ENCODE data around the gene RBBP6.
A peak's percentile ranks its signal among the peaks of the same experiment; 100 is the strongest.
"Not testable (repeated sequence)": the region's sequence is repeated elsewhere in the genome, so short reads cannot be mapped to it uniquely, and the experiment has no call there.

Gene RBBP6, protein sequence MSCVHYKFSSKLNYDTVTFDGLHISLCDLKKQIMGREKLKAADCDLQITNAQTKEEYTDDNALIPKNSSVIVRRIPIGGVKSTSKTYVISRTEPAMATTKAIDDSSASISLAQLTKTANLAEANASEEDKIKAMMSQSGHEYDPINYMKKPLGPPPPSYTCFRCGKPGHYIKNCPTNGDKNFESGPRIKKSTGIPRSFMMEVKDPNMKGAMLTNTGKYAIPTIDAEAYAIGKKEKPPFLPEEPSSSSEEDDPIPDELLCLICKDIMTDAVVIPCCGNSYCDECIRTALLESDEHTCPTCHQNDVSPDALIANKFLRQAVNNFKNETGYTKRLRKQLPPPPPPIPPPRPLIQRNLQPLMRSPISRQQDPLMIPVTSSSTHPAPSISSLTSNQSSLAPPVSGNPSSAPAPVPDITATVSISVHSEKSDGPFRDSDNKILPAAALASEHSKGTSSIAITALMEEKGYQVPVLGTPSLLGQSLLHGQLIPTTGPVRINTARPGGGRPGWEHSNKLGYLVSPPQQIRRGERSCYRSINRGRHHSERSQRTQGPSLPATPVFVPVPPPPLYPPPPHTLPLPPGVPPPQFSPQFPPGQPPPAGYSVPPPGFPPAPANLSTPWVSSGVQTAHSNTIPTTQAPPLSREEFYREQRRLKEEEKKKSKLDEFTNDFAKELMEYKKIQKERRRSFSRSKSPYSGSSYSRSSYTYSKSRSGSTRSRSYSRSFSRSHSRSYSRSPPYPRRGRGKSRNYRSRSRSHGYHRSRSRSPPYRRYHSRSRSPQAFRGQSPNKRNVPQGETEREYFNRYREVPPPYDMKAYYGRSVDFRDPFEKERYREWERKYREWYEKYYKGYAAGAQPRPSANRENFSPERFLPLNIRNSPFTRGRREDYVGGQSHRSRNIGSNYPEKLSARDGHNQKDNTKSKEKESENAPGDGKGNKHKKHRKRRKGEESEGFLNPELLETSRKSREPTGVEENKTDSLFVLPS (N-terminal part only)

GRCh38 chr16:24539295-24539849 lies at the start of gene RBBP6:
TSS of gene RBBP6 (plus strand) at chr16:24539566. CDS start at chr16:24540627, 1,061 bp downstream.
- Histone ChIP-seq H3K4me3 (ENCODE audit: low read length) (peak within 1 kb of the TSS; percentile 84), H3K9me3 (ENCODE audit: control insufficient read depth, low read depth, low read length) (no peaks in the 10 kb centered on the region), H3K9ac (ENCODE audit: low read length) (peak within 1 kb of the TSS; percentile 90), H3K36me3 (ENCODE audit: control insufficient read depth, low read depth, low read length) (peaks cover 5% of the 10 kb centered on the region), H3K4me1 (ENCODE audit: control insufficient read depth, low read depth, low read length) (peaks cover 16% of the 10 kb centered on the region), H3K27ac (ENCODE audit: low read length) (peak within 1 kb of the TSS; percentile 72), H3K27me3 (ENCODE audit: control insufficient read depth, insufficient read depth, low read length) (no peaks in the 10 kb centered on the region)

GRCh38 chr16:24490866-24491265 lies 48.5 kb upstream of the RBBP6 start:
- Histone ChIP-seq H3K36me3 (ENCODE audit: control insufficient read depth, low read depth, low read length) (no peaks in the 10 kb centered on the region), H3K9me3 (ENCODE audit: control insufficient read depth, low read depth, low read length) (no peaks in the 10 kb centered on the region), H3K27me3 (ENCODE audit: control insufficient read depth, insufficient read depth, low read length) (peaks cover 12% of the 10 kb centered on the region), H3K9ac (ENCODE audit: low read length) (no peak overlapping the region), H3K4me1 (ENCODE audit: control insufficient read depth, low read depth, low read length) (no peaks in the 10 kb centered on the region), H3K27ac (ENCODE audit: low read length) (no peak overlapping the region), H3K4me3 (ENCODE audit: low read length) (no peak overlapping the region)

GRCh38 chr16:24491731-24492130 lies 47.6 kb upstream of the RBBP6 start:
- Histone ChIP-seq H3K36me3 (ENCODE audit: control insufficient read depth, low read depth, low read length) (no peaks in the 10 kb centered on the region), H3K4me1 (ENCODE audit: control insufficient read depth, low read depth, low read length) (no peaks in the 10 kb centered on the region), H3K4me3 (ENCODE audit: low read length) (no peak overlapping the region), H3K9me3 (ENCODE audit: control insufficient read depth, low read depth, low read length) (no peaks in the 10 kb centered on the region), H3K27ac (ENCODE audit: low read length) (no peak overlapping the region), H3K9ac (ENCODE audit: low read length) (no peak overlapping the region), H3K27me3 (ENCODE audit: control insufficient read depth, insufficient read depth, low read length) (peaks cover 5% of the 10 kb centered on the region)

DNA sequence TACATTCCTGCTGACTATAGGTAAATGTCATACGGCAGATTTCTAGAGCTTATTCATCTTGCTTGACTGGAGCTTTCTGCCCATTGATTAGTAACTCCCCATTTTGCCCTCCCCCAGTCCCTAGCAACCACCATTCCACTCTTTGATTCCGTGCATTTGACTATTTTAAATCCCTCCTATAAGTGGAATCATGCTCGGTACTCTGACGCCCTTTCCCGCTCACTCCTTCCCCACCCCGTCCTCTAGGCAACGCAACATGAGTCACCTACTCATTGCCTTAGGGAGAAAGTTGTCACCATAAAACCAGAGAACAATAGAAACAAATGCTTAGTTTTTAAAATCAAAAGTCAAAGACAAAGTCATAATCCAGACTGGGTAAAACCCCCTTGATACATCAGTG lies 45.5 kb upstream of the RBBP6 start:
- Histone ChIP-seq H3K27me3 (ENCODE audit: control insufficient read depth, insufficient read depth, low read length) (no peaks in the 10 kb centered on the region), H3K4me1 (ENCODE audit: control insufficient read depth, low read depth, low read length) (no peaks in the 10 kb centered on the region), H3K9ac (ENCODE audit: low read length) (no peak overlapping the region), H3K27ac (ENCODE audit: low read length) (no peak overlapping the region), H3K4me3 (ENCODE audit: low read length) (no peak overlapping the region), H3K9me3 (ENCODE audit: control insufficient read depth, low read depth, low read length) (no peaks in the 10 kb centered on the region), H3K36me3 (ENCODE audit: control insufficient read depth, low read depth, low read length) (no peaks in the 10 kb centered on the region)

DNA sequence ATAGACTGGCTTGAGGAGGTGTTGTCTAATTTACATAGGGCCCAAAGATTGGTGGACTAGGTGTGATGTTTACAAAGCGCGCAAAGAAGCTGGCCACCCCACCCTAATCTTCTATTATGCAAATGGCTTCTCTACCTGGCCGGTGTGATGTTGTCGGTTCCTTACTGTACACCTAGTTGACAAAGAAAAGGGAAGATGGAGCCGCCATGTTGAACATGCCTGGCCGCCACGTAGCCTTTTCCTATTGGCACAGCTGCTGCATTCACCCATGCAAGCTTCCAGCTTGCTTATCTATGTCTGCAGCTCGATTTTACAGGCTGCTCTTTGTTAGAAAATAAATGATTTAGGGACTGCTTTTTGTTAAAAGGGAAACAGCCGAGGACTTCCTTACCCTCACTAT lies 44.2 kb upstream of the RBBP6 start:
- H3K9ac ChIP-seq (ENCODE audit: low read length); H3K36me3 ChIP-seq (ENCODE audit: control insufficient read depth, low read depth, low read length); H3K4me3 ChIP-seq (ENCODE audit: low read length); H3K4me1 ChIP-seq (ENCODE audit: control insufficient read depth, low read depth, low read length); H3K27ac ChIP-seq (ENCODE audit: low read length); H3K9me3 ChIP-seq (ENCODE audit: control insufficient read depth, low read depth, low read length); H3K27me3 ChIP-seq (ENCODE audit: control insufficient read depth, insufficient read depth, low read length): not testable (repeated sequence)

GRCh38 chr16:24497440-24497839 lies 41.9 kb upstream of the RBBP6 start:
- Histone ChIP-seq H3K27ac (ENCODE audit: low read length) (no peak overlapping the region), H3K9me3 (ENCODE audit: control insufficient read depth, low read depth, low read length) (no peaks in the 10 kb centered on the region), H3K9ac (ENCODE audit: low read length) (no peak overlapping the region), H3K36me3 (ENCODE audit: control insufficient read depth, low read depth, low read length) (no peaks in the 10 kb centered on the region), H3K4me1 (ENCODE audit: control insufficient read depth, low read depth, low read length) (peaks cover 3% of the 10 kb centered on the region), H3K4me3 (ENCODE audit: low read length) (no peak overlapping the region), H3K27me3 (ENCODE audit: control insufficient read depth, insufficient read depth, low read length) (no peaks in the 10 kb centered on the region)

DNA sequence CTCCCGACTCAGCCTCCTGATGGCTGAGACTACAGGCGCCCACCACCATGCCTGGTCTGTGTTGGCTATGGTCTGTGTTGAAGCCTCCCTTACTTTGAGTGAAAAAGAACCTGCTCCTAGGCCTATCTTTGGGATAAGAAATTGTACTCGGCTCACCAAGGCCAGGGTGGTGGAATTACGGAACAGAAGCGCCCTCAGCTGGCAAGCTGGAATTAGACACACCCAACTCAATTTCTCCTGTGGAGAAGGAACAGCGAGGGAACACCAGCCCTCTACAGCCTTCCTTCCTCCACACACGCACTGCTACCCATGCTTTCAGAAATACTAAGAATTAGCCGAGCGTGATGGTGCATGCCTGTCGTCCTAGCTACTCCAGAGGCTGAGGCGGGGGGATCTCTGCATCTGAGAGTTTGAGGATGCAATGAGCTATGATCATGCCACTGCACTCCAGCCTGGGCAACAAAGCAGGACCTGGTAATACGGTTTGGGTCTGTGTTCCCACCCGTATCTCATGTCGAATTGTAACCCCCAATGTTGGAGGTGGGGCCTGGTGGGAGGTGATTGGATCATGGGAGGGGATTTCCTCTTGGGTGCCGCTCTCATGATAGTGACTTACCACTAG lies 40.1 kb upstream of the RBBP6 start:
- Histone ChIP-seq H3K9ac (ENCODE audit: low read length) (no peak overlapping the region), H3K9me3 (ENCODE audit: control insufficient read depth, low read depth, low read length) (no peaks in the 10 kb centered on the region), H3K4me1 (ENCODE audit: control insufficient read depth, low read depth, low read length) (peaks cover 3% of the 10 kb centered on the region), H3K4me3 (ENCODE audit: low read length) (no peak overlapping the region), H3K27me3 (ENCODE audit: control insufficient read depth, insufficient read depth, low read length) (no peaks in the 10 kb centered on the region), H3K27ac (ENCODE audit: low read length) (no peak overlapping the region), H3K36me3 (ENCODE audit: control insufficient read depth, low read depth, low read length) (no peaks in the 10 kb centered on the region)

DNA sequence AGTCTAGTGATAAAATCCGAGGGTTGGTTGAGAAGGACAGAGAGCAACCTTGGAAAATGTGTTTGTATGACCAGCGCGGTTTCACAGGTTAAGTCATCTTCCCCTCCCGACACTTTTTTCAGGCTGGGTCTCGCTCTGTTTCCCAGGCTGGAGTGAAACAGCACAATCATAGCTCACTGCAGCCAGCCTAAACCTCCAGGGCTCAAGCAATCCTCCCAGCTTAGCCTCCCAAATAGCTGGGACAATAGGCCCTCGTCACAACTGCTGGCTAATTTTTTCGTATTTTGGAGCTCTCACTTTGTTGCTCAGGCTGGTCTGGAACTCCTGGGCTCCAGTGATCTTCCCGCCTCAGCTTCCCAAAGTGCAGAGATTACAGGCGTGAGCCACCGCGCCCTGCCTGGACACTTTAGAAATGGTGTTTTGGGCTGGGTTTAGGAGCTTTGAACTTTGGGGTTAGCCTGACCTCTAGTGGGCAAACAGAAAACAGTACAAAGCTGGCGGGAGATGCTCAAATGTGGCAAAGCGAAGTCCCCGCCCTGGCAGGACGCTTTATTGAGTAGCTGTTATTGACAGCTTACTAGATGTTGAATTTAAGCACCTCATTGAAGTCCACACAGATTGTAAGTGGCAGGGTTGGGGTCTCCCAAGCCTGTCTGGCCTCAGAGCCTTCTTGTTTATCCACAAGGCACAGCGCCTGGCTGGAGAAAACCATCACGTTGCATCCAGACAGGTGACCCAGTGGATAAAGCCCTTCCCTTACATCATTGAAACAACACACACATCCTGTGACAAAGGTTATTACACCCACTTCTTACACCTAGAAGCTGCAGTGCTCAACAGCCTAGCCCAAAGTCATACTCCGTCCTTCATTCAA lies 34.7 kb upstream of the RBBP6 start:
- no peak overlapping the region for H3K4me3 ChIP-seq (ENCODE audit: low read length)
- H3K9me3 ChIP-seq (ENCODE audit: control insufficient read depth, low read depth, low read length): no peaks in the 10 kb centered on the region
- H3K27me3 ChIP-seq (ENCODE audit: control insufficient read depth, insufficient read depth, low read length): peaks cover 6% of the 10 kb centered on the region
- no peaks in the 10 kb centered on the region for H3K4me1 ChIP-seq (ENCODE audit: control insufficient read depth, low read depth, low read length)
- no peak overlapping the region for H3K27ac ChIP-seq (ENCODE audit: low read length)
- H3K9ac ChIP-seq (ENCODE audit: low read length): no peak overlapping the region
- H3K36me3 ChIP-seq (ENCODE audit: control insufficient read depth, low read depth, low read length): no peaks in the 10 kb centered on the region

- Histone ChIP-seq H3K4me3 (ENCODE audit: low read length) (no peak overlapping the region), H3K4me1 (ENCODE audit: control insufficient read depth, low read depth, low read length) (no peaks in the 10 kb centered on the region), H3K27ac (ENCODE audit: low read length) (no peak overlapping the region), H3K36me3 (ENCODE audit: control insufficient read depth, low read depth, low read length) (no peaks in the 10 kb centered on the region), H3K27me3 (ENCODE audit: control insufficient read depth, insufficient read depth, low read length) (peaks cover 6% of the 10 kb centered on the region), H3K9me3 (ENCODE audit: control insufficient read depth, low read depth, low read length) (no peaks in the 10 kb centered on the region), H3K9ac (ENCODE audit: low read length) (no peak overlapping the region)
These were observed 33.4 kb upstream of the RBBP6 start for GRCh38 chr16:24505959-24506358.

DNA sequence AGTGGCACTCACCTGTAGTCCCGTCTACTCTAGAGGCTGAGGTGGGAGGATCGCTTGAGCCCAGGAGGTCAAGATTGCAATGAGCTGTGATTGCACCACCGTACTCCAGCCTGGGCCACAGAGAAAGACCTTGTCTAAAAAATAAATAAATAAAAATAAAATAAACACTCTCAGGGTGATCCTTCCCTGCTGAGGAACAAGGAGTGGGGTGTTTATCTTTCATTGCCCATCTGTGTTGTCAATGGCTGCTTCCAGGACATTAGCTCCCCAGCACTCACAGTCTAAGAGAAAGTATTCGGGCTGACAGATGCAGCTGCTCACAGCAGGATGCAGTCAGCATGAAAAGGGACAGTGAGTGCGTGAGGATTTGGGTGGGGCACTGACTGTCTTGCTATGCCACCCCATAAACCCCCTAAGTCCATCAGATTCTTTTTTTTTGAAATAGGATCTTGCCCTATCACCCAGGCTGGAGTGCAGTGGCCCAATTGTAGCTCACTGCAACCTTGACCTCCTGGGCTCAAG lies 31.3 kb upstream of the RBBP6 start:
- Histone ChIP-seq H3K27ac (ENCODE audit: low read length) (no peak overlapping the region), H3K27me3 (ENCODE audit: control insufficient read depth, insufficient read depth, low read length) (peaks cover 6% of the 10 kb centered on the region), H3K9ac (ENCODE audit: low read length) (no peak overlapping the region), H3K36me3 (ENCODE audit: control insufficient read depth, low read depth, low read length) (no peaks in the 10 kb centered on the region), H3K4me3 (ENCODE audit: low read length) (no peak overlapping the region), H3K4me1 (ENCODE audit: control insufficient read depth, low read depth, low read length) (no peaks in the 10 kb centered on the region), H3K9me3 (ENCODE audit: control insufficient read depth, low read depth, low read length) (no peaks in the 10 kb centered on the region)
